Gastrocnemius medialis (tissue), 4 donors: ENCODE data around the gene MTMR4. TPM values are rescaled to one million over a fixed set of nuclear protein-coding genes. Genes with fewer than 3 reads are reported as not detected.

Experiments
- ATAC-seq, 2 donors: fragments of 150-250 bp; one replicate each; pipeline ENCODE4 v1.9.1; 2016
- DNase-seq, 2 donors: peaks; one replicate each; pipeline ENCODE4 v3.0.0-alpha.2; 2019
- H3K27ac ChIP-seq, 4 donors: fragments of 200-600 bp; sonication (generic); 1 replicate in 1 of 4; 2 replicates in 3 of 4; pipeline ENCODE4 v1.5.1; 2016 to 2018; ENCODE audit warnings: mild to moderate bottlenecking in 2 of 4, moderate library complexity in 1 of 4
- H3K27me3 ChIP-seq, 3 donors: fragments of 200-600 bp; sonication (generic) in 2 of 3; 1 replicate in 1 of 3; 2 replicates in 2 of 3; pipeline versions ENCODE4 v1.5.1 to v1.6.0; 2016 to 2019; ENCODE audit warnings: mild to moderate bottlenecking in 1 of 3, moderate library complexity in 1 of 3
- H3K36me3 ChIP-seq, 2 donors: fragments of 200-600 bp; sonication (generic) in 1 of 2; one replicate each; pipeline ENCODE4 v1.5.1; 2017 to 2018
- H3K4me1 ChIP-seq, 2 donors: fragments of 200-600 bp; sonication (generic) in 1 of 2; one replicate each; pipeline ENCODE4 v1.5.1; 2016 to 2017; ENCODE audit warnings: mild to moderate bottlenecking in 2 of 2
- H3K4me3 ChIP-seq, 4 donors: fragments of 200-600 bp; sonication (generic) in 3 of 4; 1 replicate in 1 of 4; 2 replicates in 3 of 4; pipeline ENCODE4 v1.5.1; 2016 to 2019; ENCODE audit warnings: mild to moderate bottlenecking in 2 of 4
- H3K9me3 ChIP-seq, 3 donors: fragments of 200-600 bp; sonication (generic) in 2 of 3; 1 replicate in 1 of 3; 2 replicates in 2 of 3; pipeline ENCODE4 v1.5.1; 2016 to 2019
- CTCF ChIP-seq, 5 experiments: fragments of 450-650 bp in 3 of 5; fragments of 200-600 bp in 2 of 5; sonication (generic) in 2 of 5; IDR thresholded peaks in 4 of 5; conservative IDR thresholded peaks in 1 of 5; 1 replicate in 4 of 5; 2 replicates in 1 of 5; pipeline ENCODE4 v1.5.1; 2016 to 2019; ENCODE audit warnings: antibody characterized with exemption in 5 of 5, mild to moderate bottlenecking in 3 of 5, moderate library complexity in 3 of 5
- POLR2A ChIP-seq, 2 donors: fragments of 450-650 bp; IDR thresholded peaks; one replicate each; pipeline ENCODE4 v1.6.1; 2017; ENCODE audit warnings: antibody characterized with exemption in 2 of 2, mild to moderate bottlenecking in 2 of 2, moderate library complexity in 2 of 2
- in situ Hi-C, 4 donors: fragments of 200-750 bp; cut with MboI; loops; one replicate each; pipeline versions ENCODE4 v1.15.0 to v1.8.0; 2017; ENCODE audit warnings: low sequenced_read_pairs in 4 of 4
- intact Hi-C: fragments of 100-400 bp; cut with DNase I; formaldehyde crosslinking; loops from one replicate; pipeline ENCODE4 v1.15.1; 2023; ENCODE audit warnings: low total_unique reads
- total RNA-seq, 4 donors: library from RNA; depleted of rRNA; stranded (reverse); fragments of >200 nt; gene quantifications; one replicate each; pipeline versions ENCODE4 v1.1.0 to v1.2.3, GENCODE V29; 2016

Gene MTMR4
- total RNA-seq, 4 donors from 2014 or later = 7.9 to 16.1 (median 11.1) TPM

- peaks cover 0 to 75% of the 10 kb centered on the region in 2 donors for H3K36me3 ChIP-seq
- DNase-seq (no peak), ATAC-seq (no peak)
- H3K9me3 ChIP-seq = no peaks in the 10 kb centered on the region
- no peak overlapping the region for H3K27ac ChIP-seq
- peaks cover 12 to 15% of the 10 kb centered on the region in 2 donors for H3K4me1 ChIP-seq
- in situ Hi-C loops = loop anchor here (10.0 to 25.0 kb wide), 3 partner anchors 152 to 502 kb away; no protein-coding TSS in a partner anchor
- TF ChIP-seq CTCF (IDR thresholded peaks at IDR 0.05 in 4 of 5, conservative IDR thresholded peaks at IDR 0.05 in 1 of 5) (no peak), POLR2A (IDR thresholded peaks at IDR 0.05) (no peak)
- intact Hi-C loops = no loop called here
- no peak overlapping the region for H3K4me3 ChIP-seq
- no peaks in the 10 kb centered on the region for H3K27me3 ChIP-seq
Measured at GRCh38 chr17:58510075-58510474, 4.4 kb downstream of the MTMR4 start.

- H3K4me3 ChIP-seq = no peak overlapping the region
- intact Hi-C loops (no loop called here), in situ Hi-C loops (loop anchor here in 2 of 4 donors (25.0 kb wide), 2 partner anchors 154 to 504 kb away; no protein-coding TSS in a partner anchor)
- TF ChIP-seq POLR2A (IDR thresholded peaks at IDR 0.05) (no peak), CTCF (IDR thresholded peaks at IDR 0.05 in 4 of 5, conservative IDR thresholded peaks at IDR 0.05 in 1 of 5) (no peak)
- peaks cover 0 to 91% of the 10 kb centered on the region in 2 donors for H3K36me3 ChIP-seq
- no peak for ATAC-seq
- no peak overlapping the region for H3K27ac ChIP-seq
- H3K4me1 ChIP-seq = peaks cover 2 to 4% of the 10 kb centered on the region in 2 donors
- no peak for DNase-seq
- no peaks in the 10 kb centered on the region for H3K27me3 ChIP-seq
- no peaks in the 10 kb centered on the region for H3K9me3 ChIP-seq
Measured at GRCh38 chr17:58508341-58509067, 5.9 kb downstream of the MTMR4 start.

GRCh38 chr17:58507123-58507634 is 7.3 kb downstream of the MTMR4 start:
- H3K4me3 ChIP-seq = no peak overlapping the region
- no peaks in the 10 kb centered on the region for H3K27me3 ChIP-seq
- ATAC-seq = peak in 1 of 2 donors; percentile 39
- H3K4me1 ChIP-seq = no peaks in the 10 kb centered on the region
- H3K27ac ChIP-seq = no peak overlapping the region
- peaks cover 0 to 98% of the 10 kb centered on the region in 2 donors for H3K36me3 ChIP-seq
- in situ Hi-C loops = loop anchor here in 2 of 4 donors (25.0 kb wide), 2 partner anchors 155 to 505 kb away; no protein-coding TSS in a partner anchor
- H3K9me3 ChIP-seq = no peaks in the 10 kb centered on the region
- intact Hi-C loops = no loop called here
- no peak for TF ChIP-seq CTCF (IDR thresholded peaks at IDR 0.05 in 4 of 5, conservative IDR thresholded peaks at IDR 0.05 in 1 of 5)
- TF ChIP-seq POLR2A (IDR thresholded peaks at IDR 0.05) = no peak
- DNase-seq = no peak

- in situ Hi-C loops = loop anchor here in 2 of 4 donors (25.0 kb wide), 2 partner anchors 156 to 506 kb away; no protein-coding TSS in a partner anchor
- Histone ChIP-seq H3K27ac (no peak overlapping the region), H3K36me3 (peaks cover 0 to 97% of the 10 kb centered on the region in 2 donors), H3K4me1 (no peaks in the 10 kb centered on the region), H3K27me3 (no peaks in the 10 kb centered on the region), H3K4me3 (no peak overlapping the region), H3K9me3 (no peaks in the 10 kb centered on the region)
- intact Hi-C loops = no loop called here
- ATAC-seq = no peak
- no peak for DNase-seq
- no peak for TF ChIP-seq CTCF (IDR thresholded peaks at IDR 0.05 in 4 of 5, conservative IDR thresholded peaks at IDR 0.05 in 1 of 5)
- no peak for TF ChIP-seq POLR2A (IDR thresholded peaks at IDR 0.05)
Measured at GRCh38 chr17:58506354-58507080, 7.9 kb downstream of the MTMR4 start.
